HepG2 (cell line): ENCODE results near the gene RMI2. TPM values are rescaled to one million over a fixed set of nuclear protein-coding genes. Genes with fewer than 3 reads are reported as not detected.

Source experiments
- ATAC-seq: fragments of 200-7000 bp; cut with Tn5 transposase; 3 replicates; pipeline ENCODE4 v1.9.1; 2020; ENCODE audit warnings: mild to moderate bottlenecking, moderate library complexity
- BruUV-seq: library from RNA; stranded (reverse); fragments of 400-500 nt; replicated peaks from 2 replicates; lab custom pipeline; 2021; lab: Mats Ljungman, UMichigan
- CTCF ChIA-PET: fragments of 300-600 bp; formaldehyde crosslinking; extraction: SDS; loops from one replicate; lab custom pipeline; 2021; ENCODE audit warnings: low total read pairs, inconsistent platforms, low intra/inter-chr PET ratio; lab: Yijun Ruan, JAX
- POLR2A ChIA-PET: fragments of 350-600 bp; sonication (Branson Sonifier 250); formaldehyde crosslinking; loops from one replicate; lab custom pipeline; 2020; ENCODE audit warnings: antibody characterized with exemption, inconsistent platforms; lab: Yijun Ruan, JAX
- DNase-seq: peaks from one replicate; pipeline ENCODE4 v3.0.0-alpha.2; 2015; ENCODE audit warnings: low spot score
- FAIRE-seq: peaks from 3 replicates; lab custom pipeline; 2011; peaks lifted over from hg19 to GRCh38; lab: Jason Lieb, UNC
- H2AFZ ChIP-seq: one replicate; pipeline ENCODE4 v1.6.1; 2011; ENCODE audit warnings: low read length, inconsistent platforms
- H3K27ac ChIP-seq: fragments of 300-600 bp; 3 replicates; pipeline ENCODE4 v1.8.0; 2011; ENCODE audit warnings: mixed run types, mild to moderate bottlenecking, mixed read lengths, low read length, inconsistent platforms; ENCODE audit not compliant: insufficient read depth; ENCODE audit errors: extremely low read length
- H3K27me3 ChIP-seq, 2 experiments: fragments of 200-600 bp in 1 of 2; 2 replicates in 1 of 2; 3 replicates in 1 of 2; pipeline versions ENCODE4 v1.6.0 to v1.8.0; 2011; ENCODE audit warnings: low read length in 2 of 2, mild to moderate bottlenecking in 2 of 2, moderate library complexity in 2 of 2, inconsistent platforms in 1 of 2; ENCODE audit not compliant: insufficient read depth in 2 of 2, control insufficient read depth in 1 of 2
- H3K36me3 ChIP-seq, 2 experiments: fragments of 200-600 bp in 1 of 2; replicated peaks in 1 of 2; 2 replicates in 1 of 2; 3 replicates in 1 of 2; pipeline versions ENCODE4 v1.5.1 to v1.8.0; 2011; ENCODE audit warnings: low read length in 2 of 2, inconsistent platforms in 1 of 2; ENCODE audit not compliant: insufficient read depth in 2 of 2, control insufficient read depth in 1 of 2
- H3K4me1 ChIP-seq: 2 replicates; pipeline ENCODE4 v1.5.1; 2012; ENCODE audit warnings: low read length, inconsistent platforms; ENCODE audit not compliant: insufficient read depth
- H3K4me2 ChIP-seq: 2 replicates; pipeline ENCODE4 v1.6.0; 2011; ENCODE audit warnings: low read depth, low read length, inconsistent platforms
- H3K4me3 ChIP-seq, 3 experiments: fragments of 200-600 bp in 1 of 3; sonication (generic), shearing (Covaris generic) in 1 of 3; replicated peaks in 1 of 3; 2 replicates each; pipeline ENCODE4 v1.5.1; 2011 to 2016; ENCODE audit warnings: low read length in 3 of 3, inconsistent platforms in 2 of 3, low read depth in 2 of 3, mild to moderate bottlenecking in 2 of 3, control low read depth in 1 of 3, mixed read lengths in 1 of 3; ENCODE audit not compliant: insufficient read depth in 1 of 3
- H3K79me2 ChIP-seq: one replicate; pipeline ENCODE4 v1.6.1; 2011; ENCODE audit warnings: low read length, inconsistent platforms; ENCODE audit not compliant: insufficient read depth
- H3K9ac ChIP-seq: 2 replicates; pipeline ENCODE4 v1.6.0; 2011; ENCODE audit warnings: mild to moderate bottlenecking, low read depth, low read length, inconsistent platforms; ENCODE audit not compliant: insufficient read depth
- H3K9me3 ChIP-seq: 2 replicates; pipeline ENCODE4 v1.5.1; 2012; ENCODE audit warnings: mild to moderate bottlenecking, low read length
- H4K20me1 ChIP-seq: 2 replicates; pipeline ENCODE4 v1.6.0; 2011; ENCODE audit warnings: inconsistent platforms, mild to moderate bottlenecking, low read length, moderate library complexity; ENCODE audit not compliant: insufficient read depth
- ARID2 ChIP-seq: sonication (generic); formaldehyde crosslinking; IDR thresholded peaks from 2 replicates; pipeline ENCODE4 v1.8.1; 2022; ENCODE audit warnings: mild to moderate bottlenecking, missing genetic modification reagents, borderline replicate concordance
- ATF7-NPFF ChIP-seq: sonication (generic); formaldehyde crosslinking; IDR thresholded peaks from 2 replicates; pipeline ENCODE4 v1.8.1; 2023; ENCODE audit warnings: mild to moderate bottlenecking, low read depth, missing genetic modification reagents, moderate library complexity
- BORCS8-MEF2B ChIP-seq: sonication (generic); formaldehyde crosslinking; IDR thresholded peaks from 2 replicates; pipeline ENCODE4 v1.8.0; 2022; ENCODE audit warnings: mild to moderate bottlenecking, missing genetic modification reagents
- GFI1 ChIP-seq: sonication (generic); formaldehyde crosslinking; IDR thresholded peaks from 2 replicates; pipeline ENCODE4 v1.5.0; 2020; ENCODE audit warnings: missing genetic modification reagents, mild to moderate bottlenecking, borderline replicate concordance
- GZF1 ChIP-seq: sonication (generic); formaldehyde crosslinking; IDR thresholded peaks from 2 replicates; pipeline ENCODE4 v1.5.1; 2020; ENCODE audit warnings: mild to moderate bottlenecking, missing genetic modification reagents
- JUN ChIP-seq: sonication (generic); formaldehyde crosslinking; IDR thresholded peaks from 2 replicates; pipeline ENCODE4 v1.4.0; 2020; ENCODE audit warnings: mild to moderate bottlenecking, missing genetic modification reagents
- MEIS1 ChIP-seq: sonication (generic); formaldehyde crosslinking; IDR thresholded peaks from 2 replicates; pipeline ENCODE4 v1.9.0; 2021; ENCODE audit warnings: mild to moderate bottlenecking, missing genetic modification reagents, moderate library complexity, borderline replicate concordance
- POLR2G ChIP-seq: fragments of 200-400 bp; formaldehyde crosslinking; IDR thresholded peaks from 2 replicates; pipeline ENCODE4 v1.6.1; 2018; ENCODE audit warnings: mild to moderate bottlenecking, low read depth, low read length, moderate library complexity
- SP4 ChIP-seq: sonication (generic); formaldehyde crosslinking; IDR thresholded peaks from 2 replicates; pipeline ENCODE4 v1.8.1; 2023; ENCODE audit warnings: mild to moderate bottlenecking, missing genetic modification reagents
- YEATS4 ChIP-seq: sonication (generic); formaldehyde crosslinking; IDR thresholded peaks from 2 replicates; pipeline ENCODE4 v1.4.0; 2020; ENCODE audit warnings: missing genetic modification reagents, borderline replicate concordance
- ZBTB7B ChIP-seq: sonication (generic); formaldehyde crosslinking; IDR thresholded peaks from 2 replicates; pipeline ENCODE4 v1.4.0; 2020; ENCODE audit warnings: missing genetic modification reagents
- ZC3H4 ChIP-seq: sonication (generic); formaldehyde crosslinking; IDR thresholded peaks from 2 replicates; pipeline ENCODE4 v1.4.0; 2020; ENCODE audit warnings: missing genetic modification reagents, borderline replicate concordance
- ZIK1 ChIP-seq: sonication (generic); formaldehyde crosslinking; IDR thresholded peaks from 2 replicates; pipeline ENCODE4 v1.5.0; 2020; ENCODE audit warnings: mild to moderate bottlenecking, low read depth, missing genetic modification reagents, borderline replicate concordance
- ZNF136 ChIP-seq: sonication (generic); formaldehyde crosslinking; IDR thresholded peaks from 2 replicates; pipeline ENCODE4 v1.8.1; 2022; ENCODE audit warnings: low read depth, mild to moderate bottlenecking, moderate library complexity, missing genetic modification reagents
- ZNF232 ChIP-seq: sonication (generic); formaldehyde crosslinking; IDR thresholded peaks from 2 replicates; pipeline ENCODE4 v1.4.0; 2020; ENCODE audit warnings: missing genetic modification reagents, borderline replicate concordance
- WGBS: methylation state at CpG from one replicate; pipeline ENCODE4 v1.1.6; 2017; ENCODE audit warnings: low lambda C conversion rate; 5-methylcytosine and 5-hydroxymethylcytosine counted together
- in situ Hi-C: cut with HindIII; loops from 2 replicates; pipeline ENCODE4 v1.10.0; 2017; ENCODE audit warnings: low pct_unique_long_range_greater_than_20kb; ENCODE audit not compliant: extremely low pct_ligation_motif_present
- intact Hi-C: fragments of 100-400 bp; cut with micrococcal nuclease; formaldehyde crosslinking; loops from one replicate; pipeline ENCODE4 v1.10.0; 2022; ENCODE audit not compliant: unreplicated experiment
- polyA plus RNA-seq, 8 experiments: library from polyadenylated mRNA; depleted of rRNA in 3 of 8; stranded (reverse) in 7 of 8; unstranded in 1 of 8; fragments of >200 nt; fragmentation: Illumina TruSeq in 4 of 8; extraction: Trizol in 4 of 8; gene quantifications; 2 replicates each; pipeline versions ENCODE4 v1.2.1 to v1.2.3, GENCODE V29; 2011 to 2016; ENCODE audit warnings: low read depth in 4 of 8, missing spikeins in 1 of 8, mixed read lengths in 1 of 8; ENCODE audit not compliant: insufficient read depth in 1 of 8
- total RNA-seq, 5 experiments: library from RNA; depleted of rRNA; stranded (reverse); fragments of >200 nt; fragmentation: Illumina TruSeq; extraction: Trizol; gene quantifications; 2 replicates each; pipeline ENCODE4 v1.2.3, GENCODE V29; 2016; ENCODE audit warnings: low read depth in 1 of 5
- TF ChIP-seq, protein P1 (sequence below): sonication (generic); formaldehyde crosslinking; IDR thresholded peaks from 2 replicates; pipeline ENCODE4 v1.4.0; 2020; ENCODE audit warnings: missing genetic modification reagents
- TF ChIP-seq, protein P2 (sequence below): IDR thresholded peaks from 2 replicates; pipeline ENCODE4 v1.6.1; 2016; ENCODE audit warnings: mild to moderate bottlenecking, missing biosample characterization, missing genetic modification reagents
- TF ChIP-seq, protein P3 (sequence below): sonication (generic); formaldehyde crosslinking; conservative IDR thresholded peaks from 2 replicates; pipeline ENCODE4 v1.4.0; 2020; ENCODE audit warnings: missing genetic modification reagents
- TF ChIP-seq, protein P4 (sequence below): sonication (generic); formaldehyde crosslinking; conservative IDR thresholded peaks from 2 replicates; pipeline ENCODE4 v1.8.1; 2023; ENCODE audit warnings: missing genetic modification reagents
- TF ChIP-seq, protein P5 (sequence below): sonication (generic); formaldehyde crosslinking; IDR thresholded peaks from 2 replicates; pipeline ENCODE4 v1.4.0; 2020; ENCODE audit warnings: mild to moderate bottlenecking, missing genetic modification reagents

RMI2 gene
- total and polyA plus RNA-seq, 2 of the 13 experiments (the other 11 are each of a cell fraction or from before 2014, with no cell fraction given), result 24.5 to 55.7 TPM

DNA sequence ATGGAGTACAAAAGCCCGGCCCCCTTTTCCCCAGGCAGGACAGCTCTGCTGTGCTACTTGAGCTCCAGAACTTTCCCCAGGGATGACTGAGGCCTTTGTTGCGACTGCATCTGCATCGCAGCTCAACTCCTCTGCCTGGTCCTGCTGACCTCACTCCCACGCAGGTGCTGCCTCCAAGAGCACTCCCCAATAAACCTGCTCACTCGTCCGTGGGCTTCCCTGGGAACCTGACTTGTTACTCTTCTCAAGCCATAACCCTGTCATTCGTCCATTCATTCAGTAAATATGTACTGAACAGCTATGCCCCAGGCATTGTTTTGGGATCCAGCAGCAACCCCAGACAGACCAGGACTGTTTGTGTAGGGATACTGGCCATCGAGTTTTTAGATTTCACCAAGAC lies 11.6 kb upstream of the RMI2 start:
- FAIRE-seq, result no peak
- CTCF ChIA-PET, result no interaction called here
- no peak for DNase-seq
- Histone ChIP-seq H3K79me2 (no peaks in the 10 kb centered on the region), H3K9me3 (no peaks in the 10 kb centered on the region), H4K20me1 (no peaks in the 10 kb centered on the region), H3K4me2 (peak overlapping the region; percentile 48), H3K9ac (no peak overlapping the region), H3K27ac (no peak overlapping the region), H2AFZ (no peak overlapping the region), H3K36me3 (no peaks in the 10 kb centered on the region), H3K4me3 (no peak overlapping the region), H3K27me3 (no peaks in the 10 kb centered on the region), H3K4me1 (peaks cover 54% of the 10 kb centered on the region)
- peak; percentile 62 for ATAC-seq
- POLR2A ChIA-PET, result interaction anchor here (1.1 to 3.6 kb wide), 5 partner anchors 21 to 78 kb away, joined by 3 to 24 read pairs (median 6); partner anchors contain the start of gene SOCS1
- intact Hi-C loops (no loop called here), in situ Hi-C loops (no loop called here)
- WGBS, result 8% methylated on average over 8 of the region's 8 CpGs
- BruUV-seq, result no TSS peak
- TF ChIP-seq GFI1 (CRISPR knock-in tag) (no peak), YEATS4 (CRISPR knock-in tag) (no peak), MEIS1 (CRISPR knock-in tag) (no peak), ZIK1 (CRISPR knock-in tag) (no peak), BORCS8-MEF2B (CRISPR knock-in tag) (0 out of 2 replicates have a peak, but pooled peaks have one; percentile 6), SP4 (CRISPR knock-in tag) (0 out of 2 replicates have a peak, but pooled peaks have one; percentile 9), POLR2G (no peak), ZBTB7B (no peak), ZC3H4 (CRISPR knock-in tag) (no peak), ZNF136 (CRISPR knock-in tag) (no peak), ATF7-NPFF (0 out of 2 replicates have a peak, but pooled peaks have one; percentile 4), JUN (CRISPR knock-in tag) (no peak), ARID2 (no peak), ZNF232 (CRISPR knock-in tag) (no peak), GZF1 (no peak)
- TF ChIP-seq, protein P1, sequence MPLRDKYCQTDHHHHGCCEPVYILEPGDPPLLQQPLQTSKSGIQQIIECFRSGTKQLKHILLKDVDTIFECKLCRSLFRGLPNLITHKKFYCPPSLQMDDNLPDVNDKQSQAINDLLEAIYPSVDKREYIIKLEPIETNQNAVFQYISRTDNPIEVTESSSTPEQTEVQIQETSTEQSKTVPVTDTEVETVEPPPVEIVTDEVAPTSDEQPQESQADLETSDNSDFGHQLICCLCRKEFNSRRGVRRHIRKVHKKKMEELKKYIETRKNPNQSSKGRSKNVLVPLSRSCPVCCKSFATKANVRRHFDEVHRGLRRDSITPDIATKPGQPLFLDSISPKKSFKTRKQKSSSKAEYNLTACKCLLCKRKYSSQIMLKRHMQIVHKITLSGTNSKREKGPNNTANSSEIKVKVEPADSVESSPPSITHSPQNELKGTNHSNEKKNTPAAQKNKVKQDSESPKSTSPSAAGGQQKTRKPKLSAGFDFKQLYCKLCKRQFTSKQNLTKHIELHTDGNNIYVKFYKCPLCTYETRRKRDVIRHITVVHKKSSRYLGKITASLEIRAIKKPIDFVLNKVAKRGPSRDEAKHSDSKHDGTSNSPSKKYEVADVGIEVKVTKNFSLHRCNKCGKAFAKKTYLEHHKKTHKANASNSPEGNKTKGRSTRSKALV (CRISPR knock-in tag), result no peak
- TF ChIP-seq, protein P2, sequence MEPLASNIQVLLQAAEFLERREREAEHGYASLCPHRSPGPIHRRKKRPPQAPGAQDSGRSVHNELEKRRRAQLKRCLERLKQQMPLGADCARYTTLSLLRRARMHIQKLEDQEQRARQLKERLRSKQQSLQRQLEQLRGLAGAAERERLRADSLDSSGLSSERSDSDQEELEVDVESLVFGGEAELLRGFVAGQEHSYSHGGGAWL (CRISPR knock-in tag), result no peak
- TF ChIP-seq, protein P3, sequence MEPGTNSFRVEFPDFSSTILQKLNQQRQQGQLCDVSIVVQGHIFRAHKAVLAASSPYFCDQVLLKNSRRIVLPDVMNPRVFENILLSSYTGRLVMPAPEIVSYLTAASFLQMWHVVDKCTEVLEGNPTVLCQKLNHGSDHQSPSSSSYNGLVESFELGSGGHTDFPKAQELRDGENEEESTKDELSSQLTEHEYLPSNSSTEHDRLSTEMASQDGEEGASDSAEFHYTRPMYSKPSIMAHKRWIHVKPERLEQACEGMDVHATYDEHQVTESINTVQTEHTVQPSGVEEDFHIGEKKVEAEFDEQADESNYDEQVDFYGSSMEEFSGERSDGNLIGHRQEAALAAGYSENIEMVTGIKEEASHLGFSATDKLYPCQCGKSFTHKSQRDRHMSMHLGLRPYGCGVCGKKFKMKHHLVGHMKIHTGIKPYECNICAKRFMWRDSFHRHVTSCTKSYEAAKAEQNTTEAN (CRISPR knock-in tag), result no peak
- TF ChIP-seq, protein P4, sequence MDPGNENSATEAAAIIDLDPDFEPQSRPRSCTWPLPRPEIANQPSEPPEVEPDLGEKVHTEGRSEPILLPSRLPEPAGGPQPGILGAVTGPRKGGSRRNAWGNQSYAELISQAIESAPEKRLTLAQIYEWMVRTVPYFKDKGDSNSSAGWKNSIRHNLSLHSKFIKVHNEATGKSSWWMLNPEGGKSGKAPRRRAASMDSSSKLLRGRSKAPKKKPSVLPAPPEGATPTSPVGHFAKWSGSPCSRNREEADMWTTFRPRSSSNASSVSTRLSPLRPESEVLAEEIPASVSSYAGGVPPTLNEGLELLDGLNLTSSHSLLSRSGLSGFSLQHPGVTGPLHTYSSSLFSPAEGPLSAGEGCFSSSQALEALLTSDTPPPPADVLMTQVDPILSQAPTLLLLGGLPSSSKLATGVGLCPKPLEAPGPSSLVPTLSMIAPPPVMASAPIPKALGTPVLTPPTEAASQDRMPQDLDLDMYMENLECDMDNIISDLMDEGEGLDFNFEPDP (CRISPR knock-in tag), result no peak
- TF ChIP-seq, protein P5, sequence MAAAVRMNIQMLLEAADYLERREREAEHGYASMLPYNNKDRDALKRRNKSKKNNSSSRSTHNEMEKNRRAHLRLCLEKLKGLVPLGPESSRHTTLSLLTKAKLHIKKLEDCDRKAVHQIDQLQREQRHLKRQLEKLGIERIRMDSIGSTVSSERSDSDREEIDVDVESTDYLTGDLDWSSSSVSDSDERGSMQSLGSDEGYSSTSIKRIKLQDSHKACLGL, result no peak
